H9 (cell line): Measurements from ENCODE around the gene AMIGO1. TPM values are rescaled to one million over a fixed set of nuclear protein-coding genes. Genes with fewer than 3 reads are reported as not detected.

Experiments used
- DNase-seq: peaks from one replicate; pipeline ENCODE4 v3.0.0-alpha.2; 2017
- H2AFZ ChIP-seq: one replicate; pipeline ENCODE4 v1.6.1; 2013; ENCODE audit warnings: mild to moderate bottlenecking, low read length, control low read depth, moderate library complexity
- H2AK5ac ChIP-seq: 2 replicates; pipeline ENCODE4 v1.6.1; 2013; ENCODE audit warnings: low read length, control low read depth, mixed read lengths; ENCODE audit not compliant: insufficient read length
- H2BK120ac ChIP-seq: one replicate; pipeline ENCODE4 v1.6.1; 2013; ENCODE audit warnings: low read depth, mild to moderate bottlenecking, low read length, control low read depth, inconsistent platforms; ENCODE audit not compliant: poor library complexity, severe bottlenecking
- H2BK12ac ChIP-seq: 2 replicates; pipeline ENCODE4 v1.6.1; 2013; ENCODE audit warnings: low read length, control low read depth, mixed read lengths, low read depth; ENCODE audit not compliant: insufficient read length
- H2BK15ac ChIP-seq: 2 replicates; pipeline ENCODE4 v1.6.1; 2013; ENCODE audit warnings: low read depth, low read length, control low read depth
- H2BK20ac ChIP-seq: one replicate; pipeline ENCODE4 v1.6.1; 2013; ENCODE audit warnings: low read depth, mild to moderate bottlenecking, low read length, control low read depth, inconsistent platforms; ENCODE audit not compliant: poor library complexity, severe bottlenecking
- H2BK5ac ChIP-seq: 2 replicates; pipeline ENCODE4 v1.6.1; 2013; ENCODE audit warnings: low read length, control low read depth, mixed read lengths; ENCODE audit not compliant: insufficient read length
- H3K14ac ChIP-seq: 2 replicates; pipeline ENCODE4 v1.6.1; 2013; ENCODE audit warnings: low read length, control low read depth; ENCODE audit not compliant: insufficient read depth
- H3K18ac ChIP-seq: 2 replicates; pipeline ENCODE4 v1.6.1; 2013; ENCODE audit warnings: low read depth, mild to moderate bottlenecking, mixed read lengths, low read length, control low read depth; ENCODE audit not compliant: insufficient read length
- H3K23ac ChIP-seq: 2 replicates; pipeline ENCODE4 v1.6.1; 2013; ENCODE audit warnings: low read length, control low read depth, mixed read lengths, low read depth; ENCODE audit not compliant: insufficient read length
- H3K23me2 ChIP-seq: 2 replicates; pipeline ENCODE4 v1.6.1; 2013; ENCODE audit warnings: low read depth, mild to moderate bottlenecking, mixed read lengths, low read length, control low read depth; ENCODE audit not compliant: insufficient read length, poor library complexity, severe bottlenecking
- H3K27ac ChIP-seq: 2 replicates; pipeline ENCODE4 v1.5.1; 2013; ENCODE audit warnings: low read length, control low read depth, mixed read lengths, low read depth; ENCODE audit not compliant: insufficient read length
- H3K27me3 ChIP-seq: 2 replicates; pipeline ENCODE4 v1.6.1; 2013; ENCODE audit warnings: low read length, control low read depth, inconsistent platforms; ENCODE audit not compliant: insufficient read depth
- H3K4ac ChIP-seq: 2 replicates; pipeline ENCODE4 v1.6.1; 2013; ENCODE audit warnings: low read depth, mild to moderate bottlenecking, control low read depth, inconsistent platforms, low read length, moderate library complexity
- H3K4me1 ChIP-seq: 2 replicates; pipeline ENCODE4 v1.6.1; 2013; ENCODE audit warnings: low read length, control low read depth, inconsistent platforms; ENCODE audit not compliant: insufficient read depth
- H3K4me2 ChIP-seq: 2 replicates; pipeline ENCODE4 v1.6.1; 2013; ENCODE audit warnings: low read length, control low read depth, mixed read lengths; ENCODE audit not compliant: insufficient read length, insufficient read depth
- H3K56ac ChIP-seq: 2 replicates; pipeline ENCODE4 v1.6.1; 2013; ENCODE audit warnings: low read depth, mild to moderate bottlenecking, mixed read lengths, low read length, control low read depth; ENCODE audit not compliant: insufficient read length
- H3K79me1 ChIP-seq: 2 replicates; pipeline ENCODE4 v1.6.1; 2013; ENCODE audit warnings: low read depth, mild to moderate bottlenecking, moderate library complexity, low read length, control low read depth, inconsistent platforms; ENCODE audit not compliant: insufficient read depth, poor library complexity, severe bottlenecking
- H3K79me2 ChIP-seq: 2 replicates; pipeline ENCODE4 v1.6.1; 2013; ENCODE audit warnings: low read length, control low read depth, inconsistent platforms; ENCODE audit not compliant: insufficient read depth
- H3K9ac ChIP-seq: 2 replicates; pipeline ENCODE4 v1.6.1; 2013; ENCODE audit warnings: low read length, control low read depth, mixed read lengths; ENCODE audit not compliant: insufficient read length; ENCODE audit errors: extremely low read depth
- H3K9me3 ChIP-seq: one replicate; pipeline ENCODE4 v1.6.1; 2013; ENCODE audit warnings: low read depth, low read length, inconsistent platforms; ENCODE audit not compliant: control insufficient read depth
- H3T11ph ChIP-seq: one replicate; pipeline ENCODE4 v1.6.1; 2013; ENCODE audit warnings: mild to moderate bottlenecking, low read length, control low read depth, inconsistent platforms
- H4K20me1 ChIP-seq: one replicate; pipeline ENCODE4 v1.6.1; 2013; ENCODE audit not compliant: control insufficient read depth, insufficient read length, insufficient read depth
- H4K5ac ChIP-seq: 2 replicates; pipeline ENCODE4 v1.6.1; 2013; ENCODE audit warnings: low read depth, mild to moderate bottlenecking, mixed read lengths, low read length, control low read depth; ENCODE audit not compliant: insufficient read length
- H4K8ac ChIP-seq: replicated peaks from 2 replicates; pipeline ENCODE4 v1.6.1; 2013; ENCODE audit warnings: low read length, control low read depth, mixed read lengths, low read depth; ENCODE audit not compliant: insufficient read length
- H4K91ac ChIP-seq: 2 replicates; pipeline ENCODE4 v1.6.1; 2013; ENCODE audit warnings: low read depth, mild to moderate bottlenecking, moderate library complexity, mixed read lengths, low read length, control low read depth; ENCODE audit not compliant: insufficient read length
- H3K27ac Mint-ChIP-seq, 3 experiments: 2 replicates in 2 of 3; 3 replicates in 1 of 3; pipeline ENCODE4 v1.8.0; 2020 to 2021; ENCODE audit warnings: mixed read lengths in 3 of 3, mild to moderate bottlenecking in 1 of 3, moderate library complexity in 1 of 3
- H3K27me3 Mint-ChIP-seq: 2 replicates; pipeline ENCODE4 v1.8.0; 2021; ENCODE audit warnings: low read depth, mild to moderate bottlenecking, moderate library complexity, mixed read lengths
- H3K36me3 Mint-ChIP-seq, 3 experiments: 2 replicates in 2 of 3; 3 replicates in 1 of 3; pipeline ENCODE4 v1.8.0; 2020 to 2021; ENCODE audit warnings: low read depth in 3 of 3, mixed read lengths in 3 of 3; ENCODE audit not compliant: insufficient read depth in 1 of 3
- H3K4me1 Mint-ChIP-seq, 2 experiments: 2 replicates each; pipeline ENCODE4 v1.8.0; 2020; ENCODE audit warnings: mixed read lengths in 2 of 2
- H3K4me3 Mint-ChIP-seq, 2 experiments: 2 replicates in 1 of 2; 3 replicates in 1 of 2; pipeline ENCODE4 v1.8.0; 2020 to 2021; ENCODE audit warnings: mild to moderate bottlenecking in 2 of 2, mixed read lengths in 2 of 2, moderate library complexity in 1 of 2
- H3K9me3 Mint-ChIP-seq, 2 experiments: 2 replicates in 1 of 2; 3 replicates in 1 of 2; pipeline ENCODE4 v1.8.0; 2020; ENCODE audit warnings: mild to moderate bottlenecking in 2 of 2, mixed read lengths in 2 of 2, moderate library complexity in 1 of 2
- CTCF ChIP-seq: fragments of 200-600 bp; sonication (generic); conservative IDR thresholded peaks from 3 replicates; pipeline ENCODE4 v1.8.0; 2021; ENCODE audit warnings: antibody characterized with exemption, mild to moderate bottlenecking
- WGBS: extraction: QIAGEN DNeasy Blood & Tissue Kit; methylation state at CpG from one replicate; pipeline ENCODE4 v1.1.7; 2013; ENCODE audit warnings: missing lambda C conversion rate, low lambda C conversion rate, mixed read lengths; ENCODE audit not compliant: insufficient read length; ENCODE audit errors: extremely low coverage; 5-methylcytosine and 5-hydroxymethylcytosine counted together
- total RNA-seq: library from RNA; stranded (reverse); gene quantifications from 2 replicates; pipeline ENCODE4 v1.2.1, GENCODE V29; 2021

AMIGO1 gene
- total RNA-seq, 1 experiment from 2014 or later: 4.1 TPM

GRCh38 chr1:109492779-109493178, 16.7 kb downstream of the AMIGO1 start:
- Histone ChIP-seq H3K18ac (no peak overlapping the region), H3K4me1 (no peaks in the 10 kb centered on the region), H3K4ac (no peak overlapping the region), H3K9me3 (no peaks in the 10 kb centered on the region), H2BK20ac (no peak overlapping the region), H4K20me1 (no peaks in the 10 kb centered on the region), H3K56ac (no peak overlapping the region), H3K23me2 (no peaks in the 10 kb centered on the region), H3K23ac (no peak overlapping the region), H3K27me3 (no peaks in the 10 kb centered on the region), H3K79me2 (no peaks in the 10 kb centered on the region), H3K27ac (no peak overlapping the region), H2BK5ac (no peak overlapping the region), H4K8ac (no peak overlapping the region), H4K91ac (no peak overlapping the region), H3T11ph (no peak overlapping the region), H3K9ac (no peak overlapping the region), H2BK120ac (no peak overlapping the region), H2AFZ (no peak overlapping the region), H4K5ac (no peak overlapping the region), H2AK5ac (no peak overlapping the region), H3K4me2 (no peak overlapping the region), H3K14ac (no peak overlapping the region), H3K79me1 (no peaks in the 10 kb centered on the region), H2BK15ac (no peak overlapping the region), H2BK12ac (no peak overlapping the region)
- no peaks in the 10 kb centered on the region for H3K9me3 Mint-ChIP-seq
- H3K4me1 Mint-ChIP-seq: peaks cover 6 to 9% of the 10 kb centered on the region in 2 experiments
- H3K4me3 Mint-ChIP-seq: peak overlapping the region in 1 of 2 experiments; percentile 28; a peak in 2 of 5 replicates
- no peaks in the 10 kb centered on the region for H3K27me3 Mint-ChIP-seq
- DNase-seq: no peak
- TF ChIP-seq CTCF: no peak
- H3K27ac Mint-ChIP-seq: no peak overlapping the region
- no CpG with 5 or more reads among the region's 4 CpGs for WGBS
- H3K36me3 Mint-ChIP-seq: peaks cover 0 to 44% (median 5%) of the 10 kb centered on the region in 3 experiments; a peak in 3 of 7 replicates
